ENCODE results near the gene SLC30A2.
A peak's percentile ranks its signal among the peaks of the same experiment; 100 is the strongest.

SLC30A2 gene

DNA sequence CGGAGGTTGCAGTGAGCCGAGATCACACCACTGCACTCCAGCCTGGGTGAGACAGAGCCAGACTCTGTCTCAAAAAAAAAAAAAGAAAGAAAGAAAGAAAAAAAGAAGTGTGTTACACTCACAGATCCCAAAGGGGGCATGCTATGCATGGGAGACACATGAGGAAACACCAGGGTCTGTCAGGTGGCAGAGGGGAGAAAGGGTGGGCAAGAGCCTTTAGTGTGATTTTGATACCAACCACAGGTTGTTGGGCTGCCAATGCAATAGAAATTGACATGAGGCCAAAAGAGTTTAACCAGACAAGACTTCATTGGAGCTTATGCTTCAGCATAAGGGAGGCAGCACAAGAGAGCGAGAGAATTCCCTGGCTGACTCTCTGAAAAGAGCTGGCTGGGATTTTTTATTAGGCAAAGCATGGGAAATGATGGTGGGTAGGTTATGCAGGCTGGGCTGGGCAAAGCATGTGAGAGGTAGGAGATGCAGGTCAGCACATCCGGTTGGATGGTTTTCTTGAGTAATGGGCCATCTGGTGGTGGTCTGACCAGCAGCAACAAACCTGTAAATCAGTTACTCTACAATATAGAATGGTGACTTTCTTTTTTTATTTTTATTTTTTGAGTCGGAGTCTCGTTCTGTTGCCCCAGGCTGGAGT is 36.0 kb downstream of the SLC30A2 start:
- in situ Hi-C loops (cut with HindIII; ENCODE audit: low pct_ligation_motif_present, low sequenced_read_pairs) = no loop called here
- Histone ChIP-seq H3K27me3 (replicated peaks) (no peaks in the 10 kb centered on the region), H3K36me3 (replicated peaks) (no peaks in the 10 kb centered on the region), H3K4me3 (ENCODE audit: low read depth, low read length) (no peak overlapping the region), H3K27ac (no peak overlapping the region)
- DNase-seq = no peak
- TF ChIP-seq, protein P1, sequence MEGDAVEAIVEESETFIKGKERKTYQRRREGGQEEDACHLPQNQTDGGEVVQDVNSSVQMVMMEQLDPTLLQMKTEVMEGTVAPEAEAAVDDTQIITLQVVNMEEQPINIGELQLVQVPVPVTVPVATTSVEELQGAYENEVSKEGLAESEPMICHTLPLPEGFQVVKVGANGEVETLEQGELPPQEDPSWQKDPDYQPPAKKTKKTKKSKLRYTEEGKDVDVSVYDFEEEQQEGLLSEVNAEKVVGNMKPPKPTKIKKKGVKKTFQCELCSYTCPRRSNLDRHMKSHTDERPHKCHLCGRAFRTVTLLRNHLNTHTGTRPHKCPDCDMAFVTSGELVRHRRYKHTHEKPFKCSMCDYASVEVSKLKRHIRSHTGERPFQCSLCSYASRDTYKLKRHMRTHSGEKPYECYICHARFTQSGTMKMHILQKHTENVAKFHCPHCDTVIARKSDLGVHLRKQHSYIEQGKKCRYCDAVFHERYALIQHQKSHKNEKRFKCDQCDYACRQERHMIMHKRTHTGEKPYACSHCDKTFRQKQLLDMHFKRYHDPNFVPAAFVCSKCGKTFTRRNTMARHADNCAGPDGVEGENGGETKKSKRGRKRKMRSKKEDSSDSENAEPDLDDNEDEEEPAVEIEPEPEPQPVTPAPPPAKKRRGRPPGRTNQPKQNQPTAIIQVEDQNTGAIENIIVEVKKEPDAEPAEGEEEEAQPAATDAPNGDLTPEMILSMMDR (IDR thresholded peaks at IDR 0.05; ENCODE audit: low read depth, low read length, missing control alignments) = peak; percentile 44

DNA sequence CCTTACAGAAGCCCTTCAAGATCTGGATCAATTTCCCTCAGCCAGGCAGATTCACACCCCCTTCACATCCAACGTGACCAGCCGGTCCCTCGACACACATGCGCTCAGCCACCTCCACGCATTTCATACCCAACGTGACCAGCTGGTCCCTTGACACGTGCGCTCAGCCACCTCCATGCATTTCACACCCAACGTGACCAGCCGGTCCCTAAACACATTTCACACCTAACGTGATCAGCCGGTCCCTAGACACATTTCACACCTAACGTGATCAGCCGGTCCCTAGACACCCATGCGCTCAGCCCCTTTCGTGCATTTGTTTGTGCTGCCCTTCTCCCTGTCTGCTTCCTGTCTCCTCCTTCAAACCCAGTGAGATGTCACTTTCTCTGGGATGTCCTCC is 39.2 kb downstream of the SLC30A2 start:
- Histone ChIP-seq H3K27ac (no peak overlapping the region), H3K27me3 (replicated peaks) (no peaks in the 10 kb centered on the region), H3K4me3 (ENCODE audit: low read depth, low read length) (no peak overlapping the region), H3K36me3 (replicated peaks) (no peaks in the 10 kb centered on the region)
- TF ChIP-seq, protein P1 (IDR thresholded peaks at IDR 0.05; ENCODE audit: low read depth, low read length, missing control alignments) = no peak
- in situ Hi-C loops (cut with HindIII; ENCODE audit: low pct_ligation_motif_present, low sequenced_read_pairs) = no loop called here
- no peak for DNase-seq

DNA sequence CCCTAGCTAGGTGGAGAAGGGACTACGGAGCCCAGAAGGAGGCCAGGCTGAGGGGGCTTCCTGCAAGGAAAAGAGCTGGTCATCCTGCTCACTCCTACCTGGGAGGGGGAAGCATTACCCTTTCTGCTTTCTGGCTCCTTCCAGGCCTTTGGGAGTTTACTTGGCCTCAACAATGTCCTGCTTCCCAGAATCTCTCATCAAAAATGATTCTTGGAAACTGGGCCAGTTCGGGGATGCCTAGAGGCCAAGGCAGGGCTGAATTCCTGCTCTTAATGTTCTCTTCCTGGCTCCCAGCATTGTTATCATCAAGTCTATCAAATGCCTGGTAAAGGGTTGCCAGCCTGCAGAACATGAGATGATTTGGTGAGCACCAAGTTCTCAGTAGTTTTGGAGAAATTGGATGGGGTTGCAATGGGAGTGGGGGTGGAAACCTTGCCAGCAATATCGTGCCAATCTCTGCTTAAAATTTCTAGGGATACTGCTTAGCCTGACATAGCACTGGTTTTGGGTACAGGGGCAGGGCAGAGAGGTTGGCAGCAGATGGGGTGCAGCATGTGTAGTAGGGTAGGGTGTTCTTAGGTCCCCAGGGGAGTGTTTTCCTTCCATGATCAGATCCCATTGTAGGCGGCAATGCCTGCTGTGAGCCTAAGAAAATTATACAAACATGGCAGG is 40.3 kb downstream of the SLC30A2 start:
- no peak overlapping the region for H3K27ac ChIP-seq
- H3K36me3 ChIP-seq (replicated peaks) = no peaks in the 10 kb centered on the region

DNA sequence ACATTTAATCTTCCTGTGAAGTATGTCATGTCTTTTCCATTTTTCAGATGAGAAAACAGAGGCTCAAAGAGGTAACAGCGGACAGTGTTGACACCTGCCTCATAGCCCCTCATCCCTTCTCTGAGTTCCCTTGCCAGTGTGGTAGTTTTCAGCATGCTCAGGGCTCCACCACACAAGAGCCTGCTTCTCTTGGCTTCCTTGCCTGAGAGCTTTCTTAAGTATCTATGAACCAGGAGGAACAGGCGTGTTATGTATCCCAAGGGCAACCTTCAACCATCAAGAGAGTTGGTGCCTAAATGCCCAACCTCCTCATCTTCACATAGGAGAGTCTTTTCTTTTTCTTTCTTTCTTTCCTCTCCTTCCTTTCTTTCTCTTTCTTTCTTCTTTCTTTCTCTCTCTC is 42.2 kb downstream of the SLC30A2 start:
- Histone ChIP-seq H3K27me3 (replicated peaks) (no peaks in the 10 kb centered on the region), H3K36me3 (replicated peaks) (no peaks in the 10 kb centered on the region), H3K4me3 (ENCODE audit: low read depth, low read length) (no peak overlapping the region), H3K27ac (no peak overlapping the region)
- TF ChIP-seq, protein P1 (IDR thresholded peaks at IDR 0.05; ENCODE audit: low read depth, low read length, missing control alignments) = no peak
- DNase-seq = no peak
- in situ Hi-C loops (cut with HindIII; ENCODE audit: low pct_ligation_motif_present, low sequenced_read_pairs) = no loop called here

More for the DNA sequence above, 40.3 kb downstream of the SLC30A2 start:
- in situ Hi-C loops (cut with HindIII; ENCODE audit: low pct_ligation_motif_present, low sequenced_read_pairs) = no loop called here
- TF ChIP-seq, protein P1 (IDR thresholded peaks at IDR 0.05; ENCODE audit: low read depth, low read length, missing control alignments) = no peak
- DNase-seq = no peak
- Histone ChIP-seq H3K4me3 (ENCODE audit: low read depth, low read length) (no peak overlapping the region), H3K27me3 (replicated peaks) (no peaks in the 10 kb centered on the region)

DNA sequence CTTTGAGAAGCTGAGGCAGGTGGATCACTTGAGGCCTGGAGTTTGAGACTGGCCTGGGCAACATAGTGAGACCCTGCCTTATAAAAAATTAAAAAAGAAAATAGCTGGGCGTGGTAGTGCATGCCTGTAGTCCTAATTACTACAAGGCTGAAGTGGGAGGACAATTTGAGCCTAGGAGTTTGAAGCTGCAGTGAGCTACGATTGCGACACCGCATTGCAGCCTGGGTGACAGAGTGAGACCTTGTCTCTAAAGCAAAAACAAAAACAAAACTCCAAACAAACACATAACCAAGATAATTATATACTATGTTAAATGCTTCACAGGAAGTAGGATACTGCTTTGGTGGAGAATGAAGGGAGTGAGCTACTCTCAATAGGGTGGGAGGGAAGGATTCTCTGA is 42.7 kb downstream of the SLC30A2 start:
- Histone ChIP-seq H3K4me3 (ENCODE audit: low read depth, low read length) (no peak overlapping the region), H3K27ac (no peak overlapping the region), H3K27me3 (replicated peaks) (no peaks in the 10 kb centered on the region), H3K36me3 (replicated peaks) (no peaks in the 10 kb centered on the region)
- in situ Hi-C loops (cut with HindIII; ENCODE audit: low pct_ligation_motif_present, low sequenced_read_pairs) = no loop called here
- no peak for DNase-seq
- TF ChIP-seq, protein P1 (IDR thresholded peaks at IDR 0.05; ENCODE audit: low read depth, low read length, missing control alignments) = no peak
